Gastroesophageal sphincter (tissue), 4 donors: Measurements from ENCODE around the gene CDH23. TPM values are rescaled to one million over a fixed set of nuclear protein-coding genes. Genes with fewer than 3 reads are reported as not detected.
A peak's percentile ranks its signal among the peaks of the same experiment; 100 is the strongest.

ENCODE experiments used
- ATAC-seq: fragments of 150-250 bp; one replicate; pipeline ENCODE4 v1.9.1; 2016; ENCODE audit warnings: mild to moderate bottlenecking, moderate library complexity
- H3K27ac ChIP-seq, 4 donors: fragments of 200-600 bp; sonication (generic) in 3 of 4; 1 replicate in 3 of 4; 2 replicates in 1 of 4; pipeline ENCODE4 v1.5.1; 2016 to 2019
- H3K27me3 ChIP-seq: fragments of 200-600 bp; sonication (generic); one replicate; pipeline ENCODE4 v1.5.1; 2019
- H3K36me3 ChIP-seq, 2 donors: fragments of 200-600 bp; sonication (generic); one replicate each; pipeline ENCODE4 v1.5.1; 2019; ENCODE audit warnings: control low read depth in 1 of 2
- H3K4me1 ChIP-seq, 3 donors: fragments of 200-600 bp; sonication (generic); 1 replicate in 2 of 3; 2 replicates in 1 of 3; pipeline ENCODE4 v1.5.1; 2016 to 2019; ENCODE audit warnings: control low read depth in 2 of 3
- H3K4me3 ChIP-seq, 2 donors: fragments of 200-600 bp; sonication (generic); one replicate each; pipeline ENCODE4 v1.5.1; 2019; ENCODE audit warnings: mild to moderate bottlenecking in 1 of 2, moderate library complexity in 1 of 2
- H3K9me3 ChIP-seq, 3 donors: fragments of 200-600 bp; sonication (generic); one replicate each; pipeline ENCODE4 v1.5.1; 2017 to 2019; ENCODE audit warnings: control low read depth in 2 of 3
- EP300 ChIP-seq: sonication (generic); formaldehyde crosslinking; IDR thresholded peaks from one replicate; pipeline ENCODE4 v1.6.1; 2017; ENCODE audit warnings: antibody characterized with exemption, mild to moderate bottlenecking
- POLR2A ChIP-seq, 2 donors: fragments of 450-650 bp; IDR thresholded peaks; one replicate each; pipeline ENCODE4 v1.6.1; 2017; ENCODE audit warnings: antibody characterized with exemption in 2 of 2, mild to moderate bottlenecking in 2 of 2, moderate library complexity in 1 of 2
- POLR2AphosphoS5 ChIP-seq: sonication (generic); formaldehyde crosslinking; IDR thresholded peaks from one replicate; pipeline ENCODE4 v1.6.1; 2017; ENCODE audit warnings: antibody characterized with exemption
- WGBS, 2 donors: methylation state at CpG; one replicate each; pipeline ENCODE4 v1.1.5; 2018; ENCODE audit warnings: low coverage in 1 of 2; 5-methylcytosine and 5-hydroxymethylcytosine counted together
- total RNA-seq, 4 donors: library from RNA; depleted of rRNA; stranded (reverse); fragments of >200 nt; gene quantifications; one replicate each; pipeline ENCODE4 v1.1.0, GENCODE V29; 2016
- TF ChIP-seq, protein P1 (sequence below), 4 experiments: fragments of 200-600 bp in 2 of 4; fragments of 450-650 bp in 2 of 4; sonication (generic) in 1 of 4; IDR thresholded peaks; one replicate each; pipeline ENCODE4 v1.5.1; 2017 to 2019; ENCODE audit warnings: antibody characterized with exemption in 4 of 4, mild to moderate bottlenecking in 2 of 4, moderate library complexity in 2 of 4

Gene CDH23
- total RNA-seq, 4 donors from 2014 or later = 5.1 to 33.5 (median 16.2) TPM

DNA sequence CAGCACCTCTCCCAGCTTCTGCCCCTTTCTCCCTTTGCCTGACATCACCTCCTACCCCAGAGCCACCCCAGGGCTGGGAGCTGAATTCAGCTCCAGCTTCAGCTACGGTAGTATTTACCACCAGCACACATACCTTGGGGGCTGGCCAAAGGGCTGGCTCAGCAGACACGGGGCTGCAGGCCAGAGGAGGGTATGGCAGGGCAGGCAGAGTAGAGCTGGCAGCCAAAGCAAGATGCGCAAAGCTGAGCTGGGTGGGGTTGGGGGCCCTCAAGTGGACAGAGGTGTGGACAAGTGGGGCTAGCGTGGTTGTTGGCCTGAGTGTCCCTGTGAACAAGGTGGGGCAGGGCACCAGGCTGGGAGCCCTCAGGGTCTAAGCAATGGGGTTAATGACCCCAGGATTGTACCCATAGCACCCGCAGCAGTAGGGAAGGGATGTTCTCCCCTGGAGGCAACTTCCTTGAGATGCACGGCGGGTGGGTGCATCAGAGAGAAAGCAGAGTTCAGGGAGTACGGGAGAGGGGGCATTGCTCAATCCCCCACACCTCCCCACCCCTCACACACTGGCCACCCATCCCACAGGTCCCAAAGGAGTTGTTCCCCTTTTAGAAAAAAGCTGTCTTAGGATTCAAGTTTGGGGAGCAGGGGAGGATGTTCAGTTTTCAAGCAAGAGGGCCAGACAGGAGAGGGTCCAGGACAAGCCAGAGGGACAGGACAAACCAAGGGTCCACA is 368.6 kb downstream of the CDH23 start:
- no peak overlapping the region for H3K4me3 ChIP-seq
- H3K36me3 ChIP-seq = peaks cover 0 to 31% of the 10 kb centered on the region in 2 donors
- peaks cover 10 to 99% (median 75%) of the 10 kb centered on the region in 3 donors for H3K4me1 ChIP-seq
- peak overlapping the region; percentile 45 to 95 (median 92) for H3K27ac ChIP-seq
- H3K27me3 ChIP-seq = no peaks in the 10 kb centered on the region
- TF ChIP-seq, protein P1, sequence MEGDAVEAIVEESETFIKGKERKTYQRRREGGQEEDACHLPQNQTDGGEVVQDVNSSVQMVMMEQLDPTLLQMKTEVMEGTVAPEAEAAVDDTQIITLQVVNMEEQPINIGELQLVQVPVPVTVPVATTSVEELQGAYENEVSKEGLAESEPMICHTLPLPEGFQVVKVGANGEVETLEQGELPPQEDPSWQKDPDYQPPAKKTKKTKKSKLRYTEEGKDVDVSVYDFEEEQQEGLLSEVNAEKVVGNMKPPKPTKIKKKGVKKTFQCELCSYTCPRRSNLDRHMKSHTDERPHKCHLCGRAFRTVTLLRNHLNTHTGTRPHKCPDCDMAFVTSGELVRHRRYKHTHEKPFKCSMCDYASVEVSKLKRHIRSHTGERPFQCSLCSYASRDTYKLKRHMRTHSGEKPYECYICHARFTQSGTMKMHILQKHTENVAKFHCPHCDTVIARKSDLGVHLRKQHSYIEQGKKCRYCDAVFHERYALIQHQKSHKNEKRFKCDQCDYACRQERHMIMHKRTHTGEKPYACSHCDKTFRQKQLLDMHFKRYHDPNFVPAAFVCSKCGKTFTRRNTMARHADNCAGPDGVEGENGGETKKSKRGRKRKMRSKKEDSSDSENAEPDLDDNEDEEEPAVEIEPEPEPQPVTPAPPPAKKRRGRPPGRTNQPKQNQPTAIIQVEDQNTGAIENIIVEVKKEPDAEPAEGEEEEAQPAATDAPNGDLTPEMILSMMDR (IDR thresholded peaks at IDR 0.05) = peak in 2 of 4 experiments; percentile 31 to 41
- peak; percentile 51 for TF ChIP-seq POLR2AphosphoS5
- TF ChIP-seq EP300 = no peak
- peak; percentile 25 for ATAC-seq
- 40 to 48% methylated on average over 2 to 4 of the region's 8 CpGs for whole genome bisulfite sequencing, 2 donors
- no peaks in the 10 kb centered on the region for H3K9me3 ChIP-seq

DNA sequence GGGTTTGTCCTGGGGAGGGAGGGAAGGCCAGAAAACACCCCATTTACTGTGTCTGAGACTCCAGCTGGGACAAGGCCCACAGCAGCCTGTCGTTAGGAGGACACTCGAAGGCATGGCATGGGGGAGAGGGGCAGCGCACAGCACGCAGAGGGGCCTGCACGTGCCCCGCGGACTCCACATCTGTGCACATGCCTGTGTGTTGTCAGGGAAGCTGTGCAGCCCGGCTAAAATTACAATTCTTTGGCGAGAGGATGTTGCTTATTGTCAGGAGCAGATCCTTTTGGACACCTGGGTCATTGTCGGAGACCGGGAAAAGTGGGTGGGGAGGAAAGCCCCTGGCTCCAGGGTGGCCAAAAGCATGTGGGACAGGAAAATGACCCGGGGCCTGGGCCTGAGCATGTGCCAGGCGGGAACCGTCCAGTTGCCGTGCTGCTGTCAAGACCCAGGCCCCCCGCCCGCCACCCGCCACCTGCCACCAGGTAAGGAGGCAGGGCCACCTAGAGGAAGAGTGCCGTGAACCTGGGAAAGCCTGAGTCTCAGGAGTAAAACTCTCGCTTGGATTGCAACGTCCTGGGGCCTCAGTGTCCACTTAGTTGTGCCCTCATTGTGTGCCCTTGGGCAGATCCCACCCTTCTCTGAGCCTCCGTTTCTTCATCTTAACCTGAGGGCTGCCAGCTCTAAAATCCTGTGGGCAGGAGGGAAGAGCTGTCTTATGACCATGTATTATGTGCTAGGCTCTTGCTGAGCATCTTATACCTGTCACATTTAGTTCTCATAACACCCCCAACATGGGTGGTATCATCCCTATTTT is 369.4 kb downstream of the CDH23 start:
- Histone ChIP-seq H3K4me3 (no peak overlapping the region), H3K9me3 (no peaks in the 10 kb centered on the region), H3K36me3 (peaks cover 0 to 24% of the 10 kb centered on the region in 2 donors), H3K4me1 (peaks cover 10 to 100% (median 82%) of the 10 kb centered on the region in 3 donors), H3K27me3 (no peaks in the 10 kb centered on the region), H3K27ac (peak overlapping the region; percentile 45 to 95 (median 92))
- TF ChIP-seq EP300 (no peak), POLR2AphosphoS5 (no peak), POLR2A (IDR thresholded peaks at IDR 0.05) (no peak)
- TF ChIP-seq, protein P1 (IDR thresholded peaks at IDR 0.05) = no peak
- ATAC-seq = no peak
- WGBS, 2 donors = 0 to 77% methylated on average over 1 to 7 of the region's 22 CpGs

DNA sequence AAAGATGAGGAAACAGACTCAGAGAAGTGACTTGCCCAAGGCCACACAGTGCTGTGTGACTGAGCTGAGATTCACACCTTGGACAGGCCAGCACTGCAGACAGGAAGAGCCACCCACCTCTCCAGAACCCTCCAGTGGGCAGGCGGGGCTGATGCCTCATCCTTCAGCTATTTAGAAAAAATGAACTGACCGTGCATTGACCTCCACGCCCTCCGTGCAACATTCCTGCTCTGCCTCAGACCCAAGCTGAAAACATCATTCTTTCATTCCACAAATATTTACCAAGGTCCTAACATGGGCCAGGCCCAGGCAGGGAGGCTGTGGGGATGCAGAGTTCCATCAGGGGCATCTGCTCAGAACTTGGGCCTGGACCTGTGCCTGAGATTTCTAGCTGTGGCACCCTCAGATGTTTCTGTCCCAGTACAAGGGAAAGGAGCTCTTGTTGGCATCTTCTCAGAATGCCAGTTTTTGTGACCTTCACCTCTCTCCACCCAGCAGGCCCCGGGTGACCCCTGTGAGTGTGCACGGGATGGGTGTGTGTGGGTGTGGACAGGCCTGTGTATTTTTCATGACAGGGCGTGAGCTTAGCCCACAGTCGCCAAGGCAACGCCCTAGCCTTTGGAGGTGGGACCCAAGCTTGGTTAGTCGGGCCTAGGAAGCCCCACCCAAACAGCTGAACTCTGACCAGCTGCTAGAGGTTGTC is 370.1 kb downstream of the CDH23 start:
- Histone ChIP-seq H3K4me3 (no peak overlapping the region), H3K36me3 (peaks cover 0 to 16% of the 10 kb centered on the region in 2 donors), H3K9me3 (no peaks in the 10 kb centered on the region), H3K4me1 (peaks cover 12 to 100% (median 88%) of the 10 kb centered on the region in 3 donors), H3K27ac (peak overlapping the region; percentile 62 to 95 (median 92)), H3K27me3 (no peaks in the 10 kb centered on the region)
- ATAC-seq = peak; percentile 76
- WGBS, 2 donors = 19 to 23% methylated on average over 3 to 4 of the region's 10 CpGs
- TF ChIP-seq, protein P1 (IDR thresholded peaks at IDR 0.05) = no peak
- no peak for TF ChIP-seq POLR2A (IDR thresholded peaks at IDR 0.05)
- peak; percentile 86 for TF ChIP-seq POLR2AphosphoS5
- TF ChIP-seq EP300 = no peak

DNA sequence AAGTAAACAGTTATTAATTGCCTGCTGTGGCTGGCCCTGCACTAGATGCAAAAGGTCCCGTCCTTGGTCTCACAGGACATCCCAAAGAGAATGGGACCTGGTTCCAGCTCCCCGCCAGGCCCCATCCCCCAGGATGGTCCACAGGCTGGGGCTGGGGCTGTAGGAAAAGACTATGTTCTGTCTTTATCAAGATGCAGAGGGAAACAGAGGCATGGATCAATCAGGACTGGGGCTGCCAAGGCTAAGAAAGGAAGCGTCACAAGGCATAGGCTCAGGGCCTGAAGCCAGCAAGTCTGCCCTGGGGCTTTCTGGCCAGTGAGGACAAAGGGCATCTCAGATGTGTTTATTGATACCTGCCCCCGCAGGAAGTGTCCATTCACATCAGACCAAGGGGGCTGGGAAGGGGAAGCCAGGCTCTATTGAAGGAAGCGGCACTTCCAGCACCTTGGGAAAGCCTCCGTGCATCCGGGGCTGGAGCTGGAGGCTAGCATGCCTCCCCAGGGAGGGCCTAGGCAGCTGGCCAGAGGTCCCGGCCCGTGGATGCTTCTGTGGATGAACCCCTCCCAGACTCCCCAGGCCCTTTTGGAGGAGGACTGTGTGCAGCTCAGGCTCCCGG is 370.8 kb downstream of the CDH23 start:
- Histone ChIP-seq H3K9me3 (no peaks in the 10 kb centered on the region), H3K4me1 (peaks cover 13 to 100% (median 82%) of the 10 kb centered on the region in 3 donors), H3K27me3 (no peaks in the 10 kb centered on the region), H3K36me3 (peaks cover 0 to 10% of the 10 kb centered on the region in 2 donors), H3K27ac (peak overlapping the region; percentile 62 to 95 (median 92)), H3K4me3 (peak overlapping the region in 1 of 2 donors; percentile 9)
- 17 to 30% methylated on average over 1 to 2 of the region's 10 CpGs for WGBS, 2 donors
- TF ChIP-seq POLR2A (IDR thresholded peaks at IDR 0.05) = no peak
- TF ChIP-seq POLR2AphosphoS5 = no peak
- TF ChIP-seq EP300 = no peak
- TF ChIP-seq, protein P1 (IDR thresholded peaks at IDR 0.05) = no peak
- no peak for ATAC-seq
